GM12875 (cell line): ENCODE data around the gene COPZ2.

Experiments
- H3K4me3 ChIP-seq: one replicate; pipeline ENCODE4 v1.5.1; 2011; ENCODE audit warnings: low read depth, low read length, control low read depth
- CTCF ChIP-seq: IDR thresholded peaks from 2 replicates; pipeline ENCODE4 v1.5.1; 2011; ENCODE audit warnings: low read depth, mild to moderate bottlenecking, control low read depth, inconsistent platforms, low read length, moderate library complexity, borderline replicate concordance; ENCODE audit not compliant: insufficient read depth

COPZ2 gene

DNA sequence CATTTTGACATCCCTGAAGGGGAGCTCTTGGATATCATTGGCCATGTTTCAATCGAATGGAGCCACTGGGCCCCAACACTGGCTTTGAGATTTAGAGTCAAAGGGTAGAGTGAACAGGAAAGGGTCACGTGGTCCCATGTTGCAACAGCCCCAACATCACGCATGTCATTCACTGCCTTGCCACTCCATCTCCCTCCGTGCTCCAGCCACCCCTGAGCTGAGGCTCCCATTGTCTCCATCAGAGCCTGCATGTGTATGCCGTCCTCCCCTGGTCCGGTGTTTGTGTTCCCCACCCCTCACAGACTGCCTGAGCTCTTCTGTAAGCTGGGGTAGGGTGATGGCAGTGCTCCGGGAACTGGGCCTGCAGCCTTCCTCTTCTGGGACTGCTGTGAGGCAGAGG lies 22.7 kb upstream of the COPZ2 start:
- no peak overlapping the region for H3K4me3 ChIP-seq
- no peak for TF ChIP-seq CTCF

DNA sequence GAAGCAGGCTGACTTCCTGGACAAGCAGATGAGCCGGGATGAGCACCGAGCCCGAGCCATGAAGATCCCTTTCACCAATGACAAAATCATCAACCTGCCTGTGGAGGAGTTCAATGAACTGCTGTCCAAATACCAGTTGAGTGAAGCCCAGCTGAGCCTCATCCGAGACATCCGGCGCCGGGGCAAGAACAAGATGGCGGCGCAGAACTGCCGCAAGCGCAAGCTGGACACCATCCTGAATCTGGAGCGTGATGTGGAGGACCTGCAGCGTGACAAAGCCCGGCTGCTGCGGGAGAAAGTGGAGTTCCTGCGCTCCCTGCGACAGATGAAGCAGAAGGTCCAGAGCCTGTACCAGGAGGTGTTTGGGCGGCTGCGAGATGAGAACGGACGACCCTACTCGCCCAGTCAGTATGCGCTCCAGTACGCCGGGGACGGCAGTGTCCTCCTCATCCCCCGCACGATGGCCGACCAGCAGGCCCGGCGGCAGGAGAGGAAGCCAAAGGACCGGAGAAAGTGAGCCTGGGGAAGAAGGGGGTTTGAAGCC lies 21.6 kb upstream of the COPZ2 start:
- no peak for TF ChIP-seq CTCF
- H3K4me3 ChIP-seq: no peak overlapping the region

GRCh38 chr17:48058393-48059124 lies 21.0 kb upstream of the COPZ2 start:
- H3K4me3 ChIP-seq: no peak overlapping the region
- TF ChIP-seq CTCF: no peak

DNA sequence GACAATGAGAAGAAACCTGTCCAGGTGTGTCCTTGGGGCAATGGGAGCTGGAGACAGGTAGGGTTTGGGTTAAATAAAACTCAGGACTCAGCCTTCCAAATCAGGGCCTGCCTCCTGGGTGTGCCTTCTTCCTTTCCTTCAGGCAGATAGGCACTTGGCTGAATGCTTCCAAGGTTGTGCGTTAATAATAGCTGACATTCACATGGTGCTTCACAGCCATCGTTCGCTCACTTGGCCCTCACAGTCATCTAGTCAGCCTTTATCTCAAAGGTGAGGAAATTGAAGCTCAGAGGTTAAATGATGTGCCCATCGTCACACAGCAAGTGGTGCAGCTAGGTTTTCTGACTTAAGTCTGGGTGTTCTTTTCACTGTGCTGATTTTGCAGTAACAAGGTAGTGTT lies 20.0 kb upstream of the COPZ2 start:
- no peak overlapping the region for H3K4me3 ChIP-seq
- no peak for TF ChIP-seq CTCF

GRCh38 chr17:48056879-48057278 lies 19.3 kb upstream of the COPZ2 start:
- no peak overlapping the region for H3K4me3 ChIP-seq
- TF ChIP-seq CTCF: no peak

DNA sequence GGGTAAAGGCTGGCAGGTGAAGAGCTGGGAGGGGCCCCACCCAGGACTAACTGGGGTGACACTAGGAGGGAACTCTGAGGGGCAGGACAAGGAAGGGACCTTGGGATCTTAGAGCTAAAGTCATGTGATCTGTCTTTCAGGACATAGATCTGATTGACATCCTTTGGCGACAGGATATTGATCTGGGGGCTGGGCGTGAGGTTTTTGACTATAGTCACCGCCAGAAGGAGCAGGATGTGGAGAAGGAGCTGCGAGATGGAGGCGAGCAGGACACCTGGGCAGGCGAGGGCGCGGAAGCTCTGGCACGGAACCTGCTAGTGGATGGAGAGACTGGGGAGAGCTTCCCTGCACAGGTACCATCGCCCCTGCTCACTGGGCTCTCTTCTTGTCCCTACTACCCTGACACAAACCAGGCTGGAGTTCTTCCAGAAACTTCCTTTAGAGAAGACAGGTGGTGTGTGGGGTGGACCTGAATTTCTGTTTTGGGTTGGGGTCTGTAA lies 18.7 kb upstream of the COPZ2 start:
- no peak for TF ChIP-seq CTCF
- no peak overlapping the region for H3K4me3 ChIP-seq
